PC-3 (cell line): ENCODE results near the gene EXOC1L. TPM values are rescaled to one million over a fixed set of nuclear protein-coding genes. Genes with fewer than 3 reads are reported as not detected.
A peak's percentile ranks its signal among the peaks of the same experiment; 100 is the strongest.

Experiments used
- ATAC-seq: fragments of 200-7000 bp; cut with Tn5 transposase; 2 replicates; pipeline ENCODE4 v1.9.1; 2020; ENCODE audit warnings: mild to moderate bottlenecking, moderate library complexity
- BruUV-seq: library from RNA; stranded (reverse); fragments of 400-500 nt; replicated peaks from 2 replicates; lab custom pipeline; 2021; lab: Mats Ljungman, UMichigan
- CTCF ChIA-PET: fragments of 300-600 bp; sonication (Branson Sonifier 250); formaldehyde crosslinking; loops from one replicate; lab custom pipeline; 2022; ENCODE audit warnings: antibody characterized with exemption; lab: Charles Lee
- POLR2A ChIA-PET: fragments of 300-600 bp; sonication (Branson Sonifier 250); formaldehyde crosslinking; loops from one replicate; lab custom pipeline; 2022; ENCODE audit warnings: antibody characterized with exemption; ENCODE audit not compliant: unreplicated experiment; lab: Charles Lee
- DNase-seq: peaks from one replicate; pipeline ENCODE4 v3.0.0-alpha.2; 2015
- H2AFZ ChIP-seq: fragments of 300-600 bp; sonication (generic); 2 replicates; pipeline ENCODE4 v1.6.0; 2016; ENCODE audit warnings: antibody characterized with exemption, low read length
- H3F3A ChIP-seq: fragments of 300-600 bp; sonication (generic); one replicate; pipeline ENCODE4 v1.6.0; 2017; ENCODE audit warnings: antibody characterized with exemption, low read length, control low read depth, mild to moderate bottlenecking; ENCODE audit not compliant: unreplicated experiment
- H3K27ac ChIP-seq: fragments of 300-600 bp; sonication (generic); 2 replicates; pipeline ENCODE4 v1.5.1; 2016; ENCODE audit warnings: mild to moderate bottlenecking, low read length
- H3K27me3 ChIP-seq: fragments of 300-600 bp; sonication (generic); 2 replicates; pipeline ENCODE4 v1.6.1; 2016; ENCODE audit warnings: low read length, mixed read lengths
- H3K36me3 ChIP-seq: fragments of 300-600 bp; sonication (generic); 2 replicates; pipeline ENCODE4 v1.6.1; 2016; ENCODE audit warnings: low read depth, mixed run types, low read length, mixed read lengths
- H3K4me1 ChIP-seq: fragments of 300-600 bp; sonication (generic); 2 replicates; pipeline ENCODE4 v1.5.1; 2016; ENCODE audit warnings: low read length; ENCODE audit not compliant: insufficient read depth
- H3K4me2 ChIP-seq: fragments of 300-600 bp; sonication (generic); 2 replicates; pipeline ENCODE4 v1.6.0; 2016; ENCODE audit warnings: low read length
- H3K4me3 ChIP-seq: fragments of 300-600 bp; sonication (generic); 2 replicates; pipeline ENCODE4 v1.5.1; 2016; ENCODE audit warnings: mild to moderate bottlenecking, low read length, mixed read lengths
- H3K79me2 ChIP-seq: fragments of 300-600 bp; sonication (generic); 2 replicates; pipeline ENCODE4 v1.6.1; 2017; ENCODE audit warnings: low read length, mixed read lengths
- H3K9ac ChIP-seq: fragments of 300-600 bp; sonication (generic); 2 replicates; pipeline ENCODE4 v1.6.0; 2016; ENCODE audit warnings: mild to moderate bottlenecking, low read length
- H3K9me2 ChIP-seq: fragments of 300-600 bp; sonication (generic); replicated peaks from 2 replicates; pipeline ENCODE4 v1.6.1; 2016; ENCODE audit warnings: mixed run types, low read length, mixed read lengths
- H3K9me3 ChIP-seq: fragments of 300-600 bp; sonication (generic); 2 replicates; pipeline ENCODE4 v1.6.1; 2016; ENCODE audit warnings: low read length, mixed read lengths
- H4K20me1 ChIP-seq: fragments of 300-600 bp; sonication (generic); 2 replicates; pipeline ENCODE4 v1.6.1; 2016; ENCODE audit warnings: low read length, mixed read lengths
- CTCF ChIP-seq: fragments of 300-600 bp; sonication (generic); conservative IDR thresholded peaks from 2 replicates; pipeline ENCODE4 v1.5.1; 2017; ENCODE audit warnings: antibody characterized with exemption, low read depth, mild to moderate bottlenecking, low read length
- EZH2 ChIP-seq: fragments of 300-600 bp; sonication (generic); IDR thresholded peaks from one replicate; pipeline ENCODE4 v1.6.1; 2017; ENCODE audit warnings: antibody characterized with exemption, mild to moderate bottlenecking, low read length; ENCODE audit not compliant: unreplicated experiment
- EZH2phosphoT487 ChIP-seq: fragments of 300-600 bp; sonication (generic); IDR thresholded peaks from 2 replicates; pipeline ENCODE4 v1.6.1; 2018; ENCODE audit warnings: mild to moderate bottlenecking, antibody characterized with exemption, low read length, borderline replicate concordance
- intact Hi-C: fragments of 100-400 bp; cut with micrococcal nuclease; formaldehyde crosslinking; loops from 2 replicates; pipeline ENCODE4 v1.9.0; 2023
- total RNA-seq: library from RNA; depleted of rRNA; stranded (reverse); fragments of >200 nt; gene quantifications from 2 replicates; pipeline ENCODE4 v1.2.3, GENCODE V29; 2014

Gene EXOC1L
- total RNA-seq, 1 experiment from 2014 or later: not detected

GRCh38 chr4:55781812-55782211 is 37.8 kb upstream of the EXOC1L start:
- H3K9me3 ChIP-seq: no peaks in the 10 kb centered on the region
- no peaks in the 10 kb centered on the region for H3K36me3 ChIP-seq
- ChIA-PET POLR2A (interaction anchor here (0.7 kb wide), 1 partner anchor 304 kb away, joined by 3 read pairs; no protein-coding TSS in a partner anchor), CTCF (interaction anchor here (0.6 kb wide), 1 partner anchor 811 kb away, joined by 4 read pairs; no protein-coding TSS in a partner anchor)
- no peak for DNase-seq
- no peaks in the 10 kb centered on the region for H3K9me2 ChIP-seq
- no peaks in the 10 kb centered on the region for H4K20me1 ChIP-seq
- intact Hi-C loops: no loop called here
- no peak overlapping the region for H3K27ac ChIP-seq
- peaks cover 6% of the 10 kb centered on the region; the same call in 1 of the 2 replicates for H3K27me3 ChIP-seq
- no peaks in the 10 kb centered on the region for H3K79me2 ChIP-seq
- TF ChIP-seq EZH2: no peak
- H3K4me1 ChIP-seq: no peaks in the 10 kb centered on the region
- H2AFZ ChIP-seq: no peak overlapping the region
- no peak overlapping the region for H3K4me3 ChIP-seq
- no peaks in the 10 kb centered on the region for H3F3A ChIP-seq
- H3K4me2 ChIP-seq: no peak overlapping the region
- H3K9ac ChIP-seq: no peak overlapping the region
- no peak for ATAC-seq
- BruUV-seq: no TSS peak

GRCh38 chr4:55783584-55783983 is 36.0 kb upstream of the EXOC1L start:
- Histone ChIP-seq H3K4me2 (no peak overlapping the region), H3K36me3 (no peaks in the 10 kb centered on the region), H3K27me3 (peaks cover 8% of the 10 kb centered on the region; the same call in 1 of the 2 replicates), H3K9me3 (no peaks in the 10 kb centered on the region), H2AFZ (no peak overlapping the region), H3K4me3 (no peak overlapping the region), H4K20me1 (no peaks in the 10 kb centered on the region), H3K9me2 (no peaks in the 10 kb centered on the region), H3F3A (no peaks in the 10 kb centered on the region), H3K9ac (no peak overlapping the region), H3K79me2 (no peaks in the 10 kb centered on the region), H3K4me1 (no peaks in the 10 kb centered on the region), H3K27ac (no peak overlapping the region)
- intact Hi-C loops: no loop called here
- no TSS peak for BruUV-seq
- TF ChIP-seq EZH2phosphoT487: no peak
- no peak for TF ChIP-seq EZH2
- no peak for ATAC-seq
- ChIA-PET POLR2A (no interaction called here), CTCF (no interaction called here)
- DNase-seq: no peak

- Histone ChIP-seq H3K27ac (no peak overlapping the region), H3F3A (no peaks in the 10 kb centered on the region), H3K36me3 (no peaks in the 10 kb centered on the region), H3K79me2 (no peaks in the 10 kb centered on the region), H3K9me2 (no peaks in the 10 kb centered on the region), H3K4me1 (no peaks in the 10 kb centered on the region), H2AFZ (no peak overlapping the region), H3K9me3 (no peaks in the 10 kb centered on the region), H3K9ac (no peak overlapping the region), H3K27me3 (peaks cover 8% of the 10 kb centered on the region; the same call in 1 of the 2 replicates), H3K4me2 (no peak overlapping the region), H3K4me3 (no peak overlapping the region), H4K20me1 (no peaks in the 10 kb centered on the region)
- CTCF ChIA-PET: no interaction called here
- ATAC-seq: no peak
- DNase-seq: no peak
- BruUV-seq: no TSS peak
- POLR2A ChIA-PET: no interaction called here
- TF ChIP-seq EZH2 (no peak), CTCF (no peak), EZH2phosphoT487 (no peak)
- intact Hi-C loops: no loop called here
Measured at GRCh38 chr4:55784747-55785146, 34.8 kb upstream of the EXOC1L start.

- peaks cover 17% of the 10 kb centered on the region for H3K27me3 ChIP-seq
- no peaks in the 10 kb centered on the region for H3K79me2 ChIP-seq
- no peaks in the 10 kb centered on the region for H3K9me2 ChIP-seq
- H3K36me3 ChIP-seq: no peaks in the 10 kb centered on the region
- BruUV-seq: no TSS peak
- TF ChIP-seq EZH2phosphoT487: no peak
- TF ChIP-seq EZH2: no peak
- no peak for TF ChIP-seq CTCF
- H3K27ac ChIP-seq: no peak overlapping the region
- no peaks in the 10 kb centered on the region for H3F3A ChIP-seq
- H3K9me3 ChIP-seq: no peaks in the 10 kb centered on the region
- H3K4me3 ChIP-seq: no peak overlapping the region
- H3K9ac ChIP-seq: no peak overlapping the region
- ChIA-PET CTCF (no interaction called here), POLR2A (no interaction called here)
- no peak overlapping the region for H3K4me2 ChIP-seq
- H3K4me1 ChIP-seq: no peaks in the 10 kb centered on the region
- H2AFZ ChIP-seq: no peak overlapping the region
- ATAC-seq (peak; percentile 48), DNase-seq (peak; percentile 50)
- no peaks in the 10 kb centered on the region for H4K20me1 ChIP-seq
- intact Hi-C loops: no loop called here
Measured at GRCh38 chr4:55791666-55792065, 27.9 kb upstream of the EXOC1L start.
